Activated CD4-positive, alpha-beta T cell treated with anti-CD3 and anti-CD28 coated beads, Interleukin-2, amount 50 U/mL, for 24 hours (primary cell): ENCODE measurements around the gene GUK1.
A peak's percentile ranks its signal among the peaks of the same experiment; 100 is the strongest.
"Not testable (repeated sequence)": the region's sequence is repeated elsewhere in the genome, so short reads cannot be mapped to it uniquely, and the experiment has no call there.

Experiments used
- DNase-seq, 2 donors: peaks; one replicate each; pipeline ENCODE4 v3.0.0-alpha.2; 2020; ENCODE audit warnings: low read depth in 1 of 2, low spot score in 1 of 2

The GUK1 gene

DNA sequence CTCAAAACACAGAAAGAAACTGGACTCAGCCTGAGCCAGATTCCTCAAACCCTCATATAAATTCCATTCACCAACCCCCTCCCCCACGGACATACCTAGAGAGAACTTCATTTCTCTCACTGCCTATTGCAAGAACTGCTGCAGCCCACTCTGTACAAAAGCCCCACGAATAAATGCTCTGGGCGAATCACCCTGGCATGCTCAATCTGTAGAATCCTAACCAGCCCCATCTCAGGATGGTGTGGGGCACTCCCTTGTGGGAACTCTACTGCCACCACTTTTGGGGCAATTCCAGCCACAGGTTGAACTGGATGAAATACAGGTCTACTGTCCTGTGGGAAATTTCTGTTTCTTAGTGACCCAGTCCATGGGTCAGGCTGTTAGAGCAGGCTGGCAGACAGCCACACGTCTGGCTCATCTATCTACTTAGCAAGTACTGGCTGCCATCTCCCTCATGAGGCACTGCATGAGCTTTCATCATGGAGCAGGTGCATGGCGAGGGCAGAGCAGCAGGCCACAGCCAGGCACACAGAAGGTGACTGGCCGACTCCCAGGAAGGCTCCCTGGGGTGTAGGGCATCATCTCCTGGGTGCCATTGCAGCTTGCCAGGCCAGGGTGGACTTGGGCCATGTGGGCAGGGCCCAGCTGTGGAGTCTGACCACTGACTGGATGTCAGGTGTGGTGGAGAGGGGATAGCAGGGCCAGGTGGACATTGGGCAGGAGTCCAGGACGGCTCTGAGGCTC, 35.4 kb upstream of the GUK1 start:
- no peak for DNase-seq

DNA sequence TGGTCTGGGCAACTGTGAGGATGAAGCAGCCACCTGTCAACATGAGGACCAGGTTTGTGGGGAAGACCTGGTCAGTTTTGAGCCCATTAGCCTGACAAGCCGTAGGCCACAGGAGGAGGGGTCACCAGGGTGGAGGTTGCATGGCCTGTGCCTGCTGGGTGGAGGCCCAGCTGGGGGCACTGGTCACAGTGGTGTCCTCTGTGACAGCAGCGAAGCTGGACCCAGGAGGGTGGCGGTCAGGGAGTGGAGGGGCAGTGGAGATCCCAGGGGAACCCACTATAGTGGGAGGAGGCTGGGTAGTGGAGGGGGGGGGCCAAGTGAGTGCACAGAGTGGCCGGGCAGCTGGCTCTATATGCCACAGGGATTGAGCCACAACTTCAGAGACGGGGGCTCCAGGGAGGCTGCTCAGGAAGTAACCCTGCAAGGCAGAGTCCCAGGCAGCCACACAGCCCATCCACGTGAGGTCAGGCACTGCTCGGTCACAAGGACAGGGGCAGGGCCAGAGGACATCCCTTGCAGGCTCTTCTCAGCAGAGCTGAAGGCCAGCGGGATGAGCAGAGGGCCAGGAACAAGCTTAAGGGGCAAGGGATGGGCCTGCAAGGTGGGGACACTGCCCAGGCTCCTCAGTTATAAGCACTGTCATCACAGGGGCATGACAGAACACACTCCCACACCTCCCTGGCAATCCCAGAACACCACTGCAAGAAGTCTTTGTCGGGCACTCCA, 34.6 kb upstream of the GUK1 start:
- no peak for DNase-seq

DNA sequence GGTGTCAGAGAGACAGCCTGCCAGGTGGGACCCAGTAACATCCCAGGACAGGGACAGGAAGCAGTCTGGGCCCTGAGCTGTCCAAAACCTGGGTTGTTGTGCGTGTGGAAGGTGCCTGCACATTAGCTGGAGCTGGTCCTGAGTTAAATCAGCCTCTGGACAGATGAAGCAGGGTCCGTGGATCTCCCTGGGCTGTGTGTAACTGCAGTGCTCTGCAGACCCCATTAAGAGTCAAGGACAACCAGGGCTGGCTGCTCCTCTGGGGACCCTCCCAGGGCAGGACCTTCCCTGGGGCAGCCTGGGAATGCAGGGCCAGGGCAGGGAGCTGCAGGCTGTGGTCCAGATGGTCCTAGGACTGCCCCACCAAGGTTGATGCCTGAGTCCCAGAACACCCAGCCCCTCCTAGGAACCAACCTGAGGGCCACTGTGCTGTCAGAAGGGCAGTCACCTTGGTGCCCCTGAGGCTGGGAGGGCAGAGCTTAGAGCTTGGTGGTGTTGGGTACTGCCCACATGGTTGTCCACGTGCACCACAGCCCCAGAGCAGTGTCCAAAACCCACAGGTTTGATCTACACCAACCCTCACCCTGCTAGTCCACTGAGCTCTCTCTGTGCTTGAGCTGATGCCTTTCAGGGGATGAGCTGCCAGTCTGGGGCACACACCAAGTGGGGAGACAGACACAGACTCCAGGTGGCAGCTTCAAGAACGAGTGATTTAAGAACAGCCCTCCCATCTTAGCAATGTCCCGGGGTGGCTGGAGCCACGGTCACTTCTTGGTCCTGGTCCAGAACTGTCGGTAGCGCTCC, 33.9 kb upstream of the GUK1 start:
- DNase-seq = no peak

DNA sequence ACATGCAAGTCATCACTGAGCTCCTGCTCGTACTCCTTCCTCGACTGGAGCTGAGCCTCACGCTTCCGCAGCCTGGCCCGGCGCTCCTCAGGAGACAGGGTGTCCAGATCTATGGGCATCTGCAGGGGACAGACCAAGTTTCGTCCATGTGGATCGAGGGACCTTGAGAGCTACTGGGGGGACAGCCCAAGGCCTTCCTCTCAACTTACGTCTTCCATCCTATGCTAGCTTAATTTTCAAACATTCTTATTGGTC, 33.4 kb upstream of the GUK1 start:
- DNase-seq = no peak

DNA sequence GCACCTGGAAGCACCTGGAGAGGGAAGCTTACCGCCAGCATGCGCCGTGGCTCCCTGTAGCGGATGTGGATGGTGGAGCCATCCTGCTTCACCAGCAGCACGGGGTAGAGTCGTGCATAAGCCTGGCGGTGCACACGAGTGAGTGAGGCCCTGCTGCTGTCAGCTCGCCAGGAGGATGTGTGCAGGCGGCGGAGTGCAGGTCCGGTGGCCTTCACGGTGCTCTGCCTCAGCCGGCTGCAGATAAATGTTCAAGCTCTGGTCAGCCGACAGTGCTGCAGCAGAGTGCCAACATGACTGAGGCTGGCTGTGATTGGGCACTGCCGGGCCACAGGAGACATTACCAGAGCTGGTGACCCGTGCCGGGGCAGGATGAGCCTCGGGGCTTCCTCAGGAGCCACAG, 32.4 kb upstream of the GUK1 start:
- DNase-seq = no peak

DNA sequence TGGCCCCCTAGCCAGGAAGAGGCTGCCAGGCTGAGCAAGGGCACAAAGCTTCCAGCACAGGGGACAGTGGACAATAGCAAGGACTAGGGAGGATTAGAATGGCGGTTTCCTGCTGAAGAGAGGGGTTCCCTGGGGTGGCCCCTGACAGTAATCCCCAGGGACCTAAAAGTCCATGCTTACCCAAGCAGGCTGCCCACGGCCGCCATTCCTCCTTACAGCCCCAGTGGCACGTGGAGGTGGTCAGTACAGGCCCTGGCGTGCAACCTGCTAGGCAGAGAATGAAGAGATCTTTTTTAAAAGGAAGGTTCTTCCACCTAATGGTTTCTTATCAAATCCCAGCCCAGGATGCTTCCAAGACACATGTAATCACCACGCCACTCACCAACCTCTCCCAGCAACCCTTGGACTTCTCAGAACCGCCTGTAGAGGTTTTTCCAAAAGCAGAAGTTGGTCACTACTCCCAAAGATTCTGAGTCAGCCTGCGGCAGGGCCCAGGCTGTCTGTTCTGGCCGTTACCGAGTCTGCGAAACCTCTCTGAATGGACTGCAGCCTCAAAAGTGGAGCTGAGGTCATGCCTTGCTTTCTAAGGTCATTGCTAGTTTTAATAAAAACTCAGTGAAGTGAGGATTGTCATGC, 31.9 kb upstream of the GUK1 start:
- DNase-seq = no peak

DNA sequence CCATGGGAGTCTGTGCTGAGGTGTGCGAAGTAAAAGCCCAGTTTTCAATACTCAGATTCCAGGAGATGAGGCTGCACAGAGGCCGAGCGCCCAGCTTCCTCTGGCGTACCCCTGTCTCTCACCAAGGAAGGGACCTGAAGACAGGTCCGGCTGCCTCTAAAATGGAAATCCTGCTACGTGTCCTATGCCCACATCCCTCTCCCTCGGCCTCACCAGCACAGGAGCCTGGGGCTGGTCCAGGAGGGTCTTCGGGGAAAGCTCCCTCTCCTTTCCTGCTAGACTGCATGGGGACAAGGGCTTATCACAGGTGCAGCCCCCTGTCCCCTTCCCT, 31.4 kb upstream of the GUK1 start:
- DNase-seq = no peak

DNA sequence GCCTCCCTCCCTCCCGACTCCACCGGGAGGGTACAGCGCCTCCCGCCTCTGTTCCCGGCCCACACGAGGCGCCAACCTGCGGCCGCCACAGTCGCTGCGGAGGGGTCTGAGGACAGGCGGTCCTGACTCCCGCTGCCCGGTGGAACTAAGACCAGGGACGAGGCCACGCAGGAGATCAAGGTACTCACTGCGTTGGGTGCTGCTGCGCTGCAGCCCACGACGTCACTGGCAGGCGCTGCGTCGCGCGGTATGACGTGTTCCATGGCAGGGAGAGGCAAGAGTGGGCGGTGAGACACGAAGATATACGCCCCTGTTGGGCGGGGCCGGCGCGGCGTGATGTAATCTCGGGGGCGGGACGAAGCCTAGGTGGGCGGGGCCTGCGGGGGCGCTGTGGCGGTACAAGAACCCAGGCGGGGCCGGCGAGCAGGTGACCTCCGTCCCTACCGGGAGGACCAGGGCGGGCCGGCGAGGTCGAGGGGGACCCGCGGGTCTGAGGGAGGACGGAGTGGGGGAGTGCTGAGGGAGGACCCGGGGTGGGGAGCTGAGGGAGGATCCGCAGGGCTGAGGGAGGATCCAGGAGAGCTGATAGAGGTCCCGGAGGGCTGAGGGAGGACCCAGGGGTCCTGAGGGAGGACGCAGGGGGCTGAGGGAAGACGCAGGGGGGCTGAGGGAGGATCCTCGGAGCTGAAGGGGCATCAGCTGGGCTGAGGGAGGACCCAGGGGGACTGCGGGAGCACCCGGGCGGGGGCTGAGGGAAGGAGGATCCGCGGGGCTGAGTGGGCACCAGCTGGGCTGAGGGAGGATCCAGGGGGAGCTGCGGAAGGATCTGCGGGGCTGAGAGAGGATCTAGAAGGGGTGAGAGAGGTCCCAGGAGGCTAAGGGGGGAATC, 30.8 kb upstream of the GUK1 start, which contains the start of gene MRPL55:
Gene MRPL55 (minus strand): TSS at position 227 of the 889 bp plus-strand sequence. CDS start 1,039 bp downstream, outside the sequence.
- peak; percentile 95 to 99 for DNase-seq

DNA sequence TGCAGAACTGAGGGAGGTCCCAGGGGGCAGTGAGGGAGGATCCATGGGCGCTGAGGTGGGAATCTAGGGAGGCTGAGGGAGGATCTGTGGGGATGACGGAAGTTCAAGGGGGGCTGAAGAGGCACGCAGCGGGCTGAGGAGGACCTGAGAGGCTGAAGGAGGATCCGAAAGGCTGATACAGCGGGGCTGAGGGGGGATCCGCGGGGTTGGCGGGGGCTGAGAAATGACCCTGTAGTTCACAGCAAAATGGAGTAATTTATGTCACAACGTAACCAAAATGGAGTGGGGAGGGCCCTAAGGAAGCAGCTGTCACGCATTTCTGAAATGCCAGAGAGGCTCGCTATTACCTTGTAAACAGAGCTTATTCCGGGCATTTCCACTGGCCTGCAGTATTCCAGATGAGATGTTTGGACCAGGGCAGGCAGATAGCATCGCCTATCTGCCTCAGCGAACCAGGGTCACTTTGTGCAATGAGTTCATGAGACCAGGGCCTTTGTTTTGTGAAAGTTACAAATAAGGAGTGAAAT, 30.1 kb upstream of the GUK1 start:
- no peak for DNase-seq

DNA sequence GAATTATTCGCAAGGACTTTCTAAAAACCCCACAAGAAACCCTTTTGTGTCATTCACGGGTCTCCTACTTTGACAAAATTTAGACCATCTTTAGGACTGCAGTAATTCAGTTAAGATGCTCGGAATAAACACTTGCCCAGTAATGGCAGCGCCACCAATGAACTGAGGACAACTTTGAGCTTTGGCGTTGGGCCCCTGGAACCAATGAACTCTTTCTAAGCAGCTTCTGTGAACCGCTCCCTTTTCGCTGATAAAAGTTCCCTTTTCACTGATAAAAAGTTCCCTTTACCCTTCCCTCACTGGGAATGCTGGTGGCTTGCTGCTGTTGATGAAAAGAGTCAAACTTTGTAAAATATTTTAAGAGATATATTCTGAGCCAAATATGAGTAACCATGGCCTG, 29.5 kb upstream of the GUK1 start:
- no peak for DNase-seq

DNA sequence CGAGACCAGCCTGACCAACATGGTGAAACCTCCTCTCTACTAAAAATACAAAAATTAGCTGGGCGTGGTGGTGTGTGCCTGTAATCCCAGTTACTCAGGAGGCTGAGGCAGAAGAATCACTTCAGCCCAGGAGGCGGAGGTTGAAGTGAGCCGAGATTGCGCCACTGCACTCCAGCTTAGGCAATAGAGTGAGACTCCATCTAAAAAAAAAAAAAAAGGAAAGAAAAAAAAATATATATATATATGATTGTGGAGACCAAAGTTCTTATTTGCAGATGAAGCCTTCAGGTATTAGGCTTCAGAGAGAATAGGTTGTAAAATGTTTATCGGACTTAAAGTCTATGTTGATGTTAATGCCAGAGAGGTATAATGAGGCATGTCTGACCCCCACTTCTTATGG, 28.8 kb upstream of the GUK1 start:
- DNase-seq = not testable (repeated sequence)

DNA sequence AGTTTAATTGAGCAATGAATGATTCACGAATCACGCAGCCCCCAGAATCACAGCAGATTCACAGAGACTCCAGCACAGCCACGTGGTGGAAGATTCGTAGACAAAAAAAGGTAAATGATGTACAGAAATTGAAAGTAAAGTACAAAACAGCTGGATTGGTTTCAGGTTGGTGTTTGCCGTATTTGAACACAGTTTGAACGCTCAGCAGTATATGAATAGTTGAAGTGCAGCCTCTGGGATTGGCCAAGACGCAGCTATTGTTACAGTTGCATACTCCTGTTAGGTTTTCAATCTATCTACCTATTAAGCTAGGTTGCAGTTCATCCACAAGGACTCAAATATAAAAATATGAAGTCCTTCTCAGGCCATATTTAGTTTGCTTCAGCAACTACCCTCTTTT, 27.9 kb upstream of the GUK1 start:
- DNase-seq = no peak

DNA sequence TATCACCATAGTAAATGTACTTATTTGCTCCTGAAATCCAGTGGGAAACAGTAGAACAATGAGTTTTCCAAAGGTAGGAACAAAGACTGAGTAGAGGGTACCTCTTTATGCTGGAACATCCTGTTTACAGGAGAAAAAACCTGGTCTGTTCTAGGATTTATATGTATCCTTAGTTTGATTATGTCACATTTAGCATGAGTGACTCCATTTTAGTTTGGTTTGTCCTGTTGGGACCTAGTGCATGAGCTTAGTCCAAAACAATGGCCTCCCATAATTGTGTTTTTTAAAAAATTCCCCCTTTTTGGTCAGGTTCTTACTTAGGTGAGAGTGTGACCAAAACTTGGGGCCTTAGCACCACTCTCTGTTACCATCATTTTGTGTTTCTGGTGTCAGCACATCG, 27.5 kb upstream of the GUK1 start:
- DNase-seq = no peak

DNA sequence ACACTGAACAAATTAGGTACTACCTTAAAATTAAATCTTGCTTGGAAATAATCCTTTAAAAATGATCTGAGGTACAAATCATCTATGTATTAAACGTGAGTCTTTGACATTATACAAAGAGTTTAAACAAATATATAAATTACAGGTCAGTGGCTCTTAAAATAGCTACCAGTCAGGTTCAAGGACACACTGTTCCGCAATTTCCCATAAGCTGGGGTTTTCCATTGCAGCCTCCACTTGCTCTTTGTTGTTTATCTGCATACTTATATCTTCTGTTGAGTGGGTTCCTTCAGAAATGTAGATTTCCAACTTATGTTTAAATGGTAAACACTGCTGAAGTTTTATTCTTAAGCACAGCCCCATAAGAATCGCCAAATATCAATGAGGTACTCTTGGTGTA, 25.3 kb upstream of the GUK1 start:
- DNase-seq = no peak

DNA sequence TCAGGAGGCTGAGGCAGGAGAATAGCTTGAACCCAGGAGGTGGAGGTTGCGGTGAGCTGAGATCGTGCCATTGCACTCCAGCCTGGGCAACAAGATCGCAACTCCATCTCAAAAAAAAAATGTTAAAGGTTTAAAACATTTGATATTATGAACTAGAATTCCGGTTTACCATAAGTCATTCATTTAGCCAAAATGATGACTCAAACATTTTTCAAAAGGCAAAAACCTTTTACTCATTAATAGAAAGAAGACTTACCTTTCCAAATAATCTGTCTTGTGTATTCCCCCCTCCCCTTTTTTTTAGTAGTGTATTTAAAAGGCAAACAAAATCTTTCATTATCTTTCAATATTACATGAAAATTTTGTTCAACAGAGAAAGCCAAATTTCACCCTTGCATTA, 22.7 kb upstream of the GUK1 start:
- no peak for DNase-seq

DNA sequence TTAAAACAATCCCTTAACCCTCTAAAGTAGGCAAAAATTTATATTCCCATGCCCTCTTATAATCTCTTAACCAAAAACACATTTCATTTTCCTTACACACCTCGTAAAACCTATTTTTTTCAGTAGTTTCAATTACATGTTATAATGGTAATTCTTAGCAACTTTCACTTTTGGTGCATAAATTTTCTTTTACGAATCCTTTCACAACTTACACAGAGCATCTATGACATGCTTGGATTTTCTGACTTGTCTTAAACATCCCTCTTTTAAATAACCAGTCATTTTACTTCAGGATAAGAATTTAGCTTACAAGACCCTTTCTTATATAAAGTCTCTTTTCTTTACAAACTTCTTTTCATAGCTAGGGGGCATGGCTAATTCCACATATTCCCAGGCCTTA, 22.0 kb upstream of the GUK1 start:
- no peak for DNase-seq

DNA sequence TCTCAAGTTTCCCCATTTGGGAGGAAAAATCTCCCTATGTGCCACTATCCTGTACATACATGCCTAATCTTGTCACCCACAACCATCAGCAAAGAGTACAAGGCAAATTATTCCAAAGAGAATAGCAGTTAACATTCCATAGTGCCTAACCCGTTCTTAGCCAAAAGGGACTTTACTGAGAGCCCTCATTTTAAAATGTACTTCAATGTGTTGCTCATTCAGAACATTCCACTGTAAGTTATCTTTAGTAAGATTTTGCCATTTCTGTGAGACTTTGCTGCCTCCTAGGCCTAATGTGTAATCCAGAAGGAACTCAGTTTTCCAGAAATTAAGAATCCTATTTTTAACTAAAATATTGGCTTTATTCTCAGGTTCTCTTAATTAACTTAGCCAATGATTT, 19.7 kb upstream of the GUK1 start:
- no peak for DNase-seq

DNA sequence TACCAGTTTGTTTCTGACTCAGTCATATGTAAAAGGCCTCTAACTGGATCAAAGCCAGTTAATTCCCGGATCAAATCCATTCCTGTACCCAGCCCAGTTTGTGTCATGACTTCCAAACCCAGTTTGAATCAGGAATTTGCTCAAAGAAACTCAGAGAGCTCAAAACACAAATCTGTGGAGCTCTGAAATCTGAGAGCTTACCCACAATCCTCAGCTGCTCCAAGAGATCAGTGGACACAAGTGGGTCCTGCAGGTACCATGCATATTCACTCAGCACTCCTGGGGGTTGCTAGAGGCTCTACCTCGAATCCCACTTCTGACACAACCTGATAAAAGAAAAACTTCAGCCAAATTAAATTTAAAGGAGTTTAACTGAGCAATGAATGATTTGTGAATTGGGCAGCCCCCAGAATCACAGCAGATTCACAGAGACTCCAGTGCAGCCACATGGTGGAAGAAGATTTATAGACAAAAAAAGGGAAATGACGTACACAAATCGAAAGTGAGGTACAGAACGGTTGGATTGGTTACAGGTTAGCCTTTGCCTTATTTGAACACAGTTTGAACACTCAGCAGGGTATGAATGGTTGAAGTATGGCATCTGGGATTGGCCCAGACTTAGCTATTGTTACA, 19.1 kb upstream of the GUK1 start:
- no peak for DNase-seq

DNA sequence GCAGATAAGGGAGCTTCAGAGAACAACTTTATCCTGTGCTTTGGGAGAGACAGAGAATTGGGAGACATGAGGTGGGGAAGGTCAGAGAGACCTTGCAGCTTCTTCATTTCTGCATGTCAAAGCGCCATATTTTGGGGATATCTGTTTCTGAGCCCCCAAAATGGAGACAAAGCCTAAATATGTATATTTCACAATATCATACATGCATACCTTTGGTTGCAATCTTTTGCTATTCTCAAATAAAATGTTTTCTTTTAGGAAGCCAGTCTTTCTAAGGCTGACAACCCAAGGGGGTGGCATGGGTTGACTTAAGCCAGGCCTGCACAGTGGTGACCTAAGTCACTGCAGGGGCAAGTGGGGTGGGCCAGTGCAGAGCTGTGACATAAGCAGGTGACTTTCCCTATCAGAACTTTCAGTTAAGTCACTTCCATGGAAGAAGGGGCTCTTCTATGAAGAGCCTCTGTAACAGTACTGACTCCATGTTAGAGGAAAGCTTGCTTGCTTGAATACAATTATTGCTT, 17.1 kb upstream of the GUK1 start:
- no peak for DNase-seq

DNA sequence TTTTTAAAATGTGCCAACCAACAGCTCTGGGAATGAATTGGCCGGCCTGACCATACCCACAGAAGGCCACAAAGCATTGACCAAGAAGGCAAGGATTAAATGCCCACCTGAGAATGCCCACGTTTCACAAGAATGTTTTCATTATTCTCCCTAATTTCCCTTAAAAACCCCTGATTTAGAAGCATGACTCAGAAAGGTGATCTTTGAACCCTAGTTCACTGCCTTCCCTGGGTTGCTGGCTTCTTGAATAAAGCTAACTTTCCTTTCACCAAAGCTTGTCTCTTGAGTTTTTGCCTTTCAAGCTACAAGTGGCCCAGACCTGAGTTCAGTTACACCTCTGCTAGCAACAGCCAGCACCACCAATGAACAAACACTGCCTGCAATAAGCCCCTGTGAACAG, 16.6 kb upstream of the GUK1 start:
- no peak for DNase-seq
